ENCODE results near the gene TES. TPM values are rescaled to one million over a fixed set of nuclear protein-coding genes. Genes with fewer than 3 reads are reported as not detected.

Gene TES
- polyA plus RNA-seq, 1 donor (not counting 4 experiments of a cell fraction or from before 2014, with no cell fraction given): 187 TPM

DNA sequence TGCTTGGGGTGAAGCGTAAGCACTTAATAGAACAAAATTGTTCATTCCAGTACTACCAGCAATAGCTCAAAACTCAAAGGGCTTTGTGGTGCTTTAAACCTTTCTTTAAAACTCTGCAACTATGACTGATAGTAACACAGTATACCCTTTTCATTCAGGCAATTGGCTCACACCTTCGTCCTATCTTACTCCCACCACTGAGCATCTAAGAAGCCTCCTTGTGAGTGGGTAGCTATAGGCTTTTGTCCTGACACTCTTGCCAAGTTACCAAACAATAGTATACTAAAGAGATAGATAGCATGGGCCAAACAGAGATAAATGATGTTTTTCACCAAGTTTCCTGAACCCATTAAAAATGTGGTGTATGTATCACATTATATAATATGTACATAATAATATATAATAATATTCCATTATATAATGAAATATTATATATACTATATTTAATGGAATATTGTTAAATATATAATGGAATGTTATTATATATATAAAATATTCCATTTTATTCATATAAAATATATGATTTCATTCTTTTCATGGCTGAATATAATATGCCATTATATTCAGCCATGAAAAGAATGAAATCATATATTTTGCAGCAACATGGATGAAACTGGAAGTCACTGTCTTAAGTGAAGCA is 96.2 kb downstream of the TES start:
- no peaks in the 10 kb centered on the region for H3K9me1 ChIP-seq (ENCODE audit: control insufficient read depth, extremely low read depth, insufficient read depth, low read length)
- H3K79me2 ChIP-seq (ENCODE audit: control insufficient read depth, insufficient read depth, low read length): no peaks in the 10 kb centered on the region
- no peaks in the 10 kb centered on the region for H3K27me3 ChIP-seq (ENCODE audit: control insufficient read depth, extremely low read depth, insufficient read depth, low read length)
- H3K4me2 ChIP-seq (ENCODE audit: control insufficient read depth, extremely low read depth, insufficient read depth, low read depth, low read length): no peak overlapping the region
- no peak overlapping the region for H3K27ac ChIP-seq (ENCODE audit: control insufficient read depth, insufficient read depth, low read length)
- TF ChIP-seq, protein P1, sequence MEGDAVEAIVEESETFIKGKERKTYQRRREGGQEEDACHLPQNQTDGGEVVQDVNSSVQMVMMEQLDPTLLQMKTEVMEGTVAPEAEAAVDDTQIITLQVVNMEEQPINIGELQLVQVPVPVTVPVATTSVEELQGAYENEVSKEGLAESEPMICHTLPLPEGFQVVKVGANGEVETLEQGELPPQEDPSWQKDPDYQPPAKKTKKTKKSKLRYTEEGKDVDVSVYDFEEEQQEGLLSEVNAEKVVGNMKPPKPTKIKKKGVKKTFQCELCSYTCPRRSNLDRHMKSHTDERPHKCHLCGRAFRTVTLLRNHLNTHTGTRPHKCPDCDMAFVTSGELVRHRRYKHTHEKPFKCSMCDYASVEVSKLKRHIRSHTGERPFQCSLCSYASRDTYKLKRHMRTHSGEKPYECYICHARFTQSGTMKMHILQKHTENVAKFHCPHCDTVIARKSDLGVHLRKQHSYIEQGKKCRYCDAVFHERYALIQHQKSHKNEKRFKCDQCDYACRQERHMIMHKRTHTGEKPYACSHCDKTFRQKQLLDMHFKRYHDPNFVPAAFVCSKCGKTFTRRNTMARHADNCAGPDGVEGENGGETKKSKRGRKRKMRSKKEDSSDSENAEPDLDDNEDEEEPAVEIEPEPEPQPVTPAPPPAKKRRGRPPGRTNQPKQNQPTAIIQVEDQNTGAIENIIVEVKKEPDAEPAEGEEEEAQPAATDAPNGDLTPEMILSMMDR (optimal IDR thresholded peaks at IDR 0.05 in 1 of 3, IDR thresholded peaks at IDR 0.05 in 1 of 3, conservative IDR thresholded peaks at IDR 0.05 in 1 of 3; ENCODE audit: extremely low read depth in 1 of 3, insufficient read depth in 2 of 3, low read length in 3 of 3): no peak
- no peak for TF ChIP-seq EZH2 (IDR thresholded peaks at IDR 0.05; ENCODE audit: low read length)
- no peak for FAIRE-seq
- dilution Hi-C loops (cut with MboI; ENCODE audit: extremely low pct_ligation_motif_present, low sequenced_read_pairs): no loop called here
- H3K9ac ChIP-seq (ENCODE audit: control insufficient read depth, extremely low read depth, insufficient read depth, low read length): no peak overlapping the region
- no peaks in the 10 kb centered on the region for H3K4me1 ChIP-seq (ENCODE audit: control insufficient read depth, extremely low read depth, insufficient read depth, low read length)
- H3K36me3 ChIP-seq (ENCODE audit: control insufficient read depth in 2 of 2, extremely low read depth in 1 of 2, insufficient read depth in 2 of 2, low read length in 2 of 2): no peaks in the 10 kb centered on the region
- no peak for DNase-seq (ENCODE audit: low read depth, low spot score)
- H3K4me3 ChIP-seq (ENCODE audit: control insufficient read depth in 2 of 3, extremely low read depth in 1 of 3, insufficient read depth in 2 of 3, low read depth in 1 of 3, low read length in 3 of 3): no peak overlapping the region
- H4K20me1 ChIP-seq (ENCODE audit: control insufficient read depth, extremely low read depth, insufficient read depth, low read length): no peaks in the 10 kb centered on the region
- no peaks in the 10 kb centered on the region for H3K9me3 ChIP-seq (ENCODE audit: control insufficient read depth, low read depth, low read length)
- H2AFZ ChIP-seq (ENCODE audit: control insufficient read depth, low read length): no peak overlapping the region

DNA sequence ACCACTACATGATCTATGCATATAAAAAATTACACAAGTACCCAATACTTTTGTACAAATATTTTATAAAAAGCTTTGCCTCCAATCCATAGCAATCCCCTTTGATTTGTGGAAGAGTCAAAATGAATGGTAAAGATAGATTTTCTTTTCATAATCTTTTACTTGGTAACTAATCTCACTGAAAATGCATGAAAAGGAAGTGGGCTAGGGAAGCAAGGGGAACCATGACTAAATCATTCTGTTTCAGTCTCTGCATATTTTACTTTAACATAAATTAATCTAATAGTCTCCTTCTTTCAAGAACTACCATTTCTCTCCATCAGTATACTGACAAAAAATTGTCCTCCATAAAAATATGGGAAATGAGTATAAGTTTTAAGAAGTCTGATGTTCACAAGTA is 96.9 kb downstream of the TES start:
- Histone ChIP-seq H3K79me2 (ENCODE audit: control insufficient read depth, insufficient read depth, low read length) (no peaks in the 10 kb centered on the region), H3K4me1 (ENCODE audit: control insufficient read depth, extremely low read depth, insufficient read depth, low read length) (no peaks in the 10 kb centered on the region), H3K27ac (ENCODE audit: control insufficient read depth, insufficient read depth, low read length) (no peak overlapping the region), H3K9me1 (ENCODE audit: control insufficient read depth, extremely low read depth, insufficient read depth, low read length) (no peaks in the 10 kb centered on the region), H4K20me1 (ENCODE audit: control insufficient read depth, extremely low read depth, insufficient read depth, low read length) (no peaks in the 10 kb centered on the region), H3K4me2 (ENCODE audit: control insufficient read depth, extremely low read depth, insufficient read depth, low read depth, low read length) (no peak overlapping the region), H2AFZ (ENCODE audit: control insufficient read depth, low read length) (no peak overlapping the region), H3K9ac (ENCODE audit: control insufficient read depth, extremely low read depth, insufficient read depth, low read length) (no peak overlapping the region), H3K36me3 (ENCODE audit: control insufficient read depth in 2 of 2, extremely low read depth in 1 of 2, insufficient read depth in 2 of 2, low read length in 2 of 2) (no peaks in the 10 kb centered on the region), H3K9me3 (ENCODE audit: control insufficient read depth, low read depth, low read length) (no peaks in the 10 kb centered on the region), H3K27me3 (ENCODE audit: control insufficient read depth, extremely low read depth, insufficient read depth, low read length) (no peaks in the 10 kb centered on the region), H3K4me3 (ENCODE audit: control insufficient read depth in 2 of 3, extremely low read depth in 1 of 3, insufficient read depth in 2 of 3, low read depth in 1 of 3, low read length in 3 of 3) (no peak overlapping the region)
- no peak for FAIRE-seq
- TF ChIP-seq, protein P1 (optimal IDR thresholded peaks at IDR 0.05 in 1 of 3, IDR thresholded peaks at IDR 0.05 in 1 of 3, conservative IDR thresholded peaks at IDR 0.05 in 1 of 3; ENCODE audit: extremely low read depth in 1 of 3, insufficient read depth in 2 of 3, low read length in 3 of 3): no peak
- no peak for TF ChIP-seq EZH2 (IDR thresholded peaks at IDR 0.05; ENCODE audit: low read length)
- dilution Hi-C loops (cut with MboI; ENCODE audit: extremely low pct_ligation_motif_present, low sequenced_read_pairs): no loop called here
- DNase-seq (ENCODE audit: low read depth, low spot score): no peak

Other genes starting within 250 kb of the TES start
- gene TFEC, start 179.8 kb upstream of the TES start, polyA plus RNA-seq: 0.05 to 0.11 TPM (median 0.08 TPM) in 3 replicates